Breast epithelium (tissue), 3 donors: ENCODE measurements around the gene UST.
"Not testable (repeated sequence)": the region's sequence is repeated elsewhere in the genome, so short reads cannot be mapped to it uniquely, and the experiment has no call there.

ENCODE experiments used
- POLR2A ChIP-seq: fragments of 450-650 bp; IDR thresholded peaks from one replicate; pipeline ENCODE4 v1.6.1; 2016; ENCODE audit warnings: antibody characterized with exemption, mild to moderate bottlenecking, moderate library complexity
- POLR2AphosphoS5 ChIP-seq, 3 donors: sonication (generic); formaldehyde crosslinking; IDR thresholded peaks; one replicate each; pipeline ENCODE4 v1.6.1; 2017; ENCODE audit warnings: antibody characterized with exemption in 3 of 3
- TF ChIP-seq, protein P1 (sequence below), 3 donors: fragments of 450-650 bp; IDR thresholded peaks; one replicate each; pipeline ENCODE4 v1.5.1; 2016 to 2017; ENCODE audit warnings: antibody characterized with exemption in 3 of 3, mild to moderate bottlenecking in 3 of 3, moderate library complexity in 3 of 3

DNA sequence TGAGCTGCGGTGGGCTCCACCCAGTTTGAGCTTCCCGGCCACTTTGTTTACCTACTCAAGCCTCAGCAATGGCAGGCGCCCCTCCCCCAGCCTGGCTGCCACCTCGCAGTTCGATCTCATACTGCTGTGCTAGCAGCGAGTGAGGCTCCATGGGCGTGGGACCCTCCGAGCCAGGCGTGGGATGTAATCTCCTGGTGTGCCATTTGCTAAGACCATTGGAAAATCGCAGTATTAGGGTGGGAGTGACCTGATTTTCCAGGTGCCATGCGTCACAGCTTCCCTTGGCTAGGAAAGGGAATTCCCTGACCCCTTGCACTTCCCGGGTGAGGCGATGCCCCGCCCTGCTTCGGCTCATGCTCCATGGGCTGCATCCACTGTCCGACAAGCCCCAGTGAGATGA, 117.3 kb downstream of the UST start:
- TF ChIP-seq, protein P1, sequence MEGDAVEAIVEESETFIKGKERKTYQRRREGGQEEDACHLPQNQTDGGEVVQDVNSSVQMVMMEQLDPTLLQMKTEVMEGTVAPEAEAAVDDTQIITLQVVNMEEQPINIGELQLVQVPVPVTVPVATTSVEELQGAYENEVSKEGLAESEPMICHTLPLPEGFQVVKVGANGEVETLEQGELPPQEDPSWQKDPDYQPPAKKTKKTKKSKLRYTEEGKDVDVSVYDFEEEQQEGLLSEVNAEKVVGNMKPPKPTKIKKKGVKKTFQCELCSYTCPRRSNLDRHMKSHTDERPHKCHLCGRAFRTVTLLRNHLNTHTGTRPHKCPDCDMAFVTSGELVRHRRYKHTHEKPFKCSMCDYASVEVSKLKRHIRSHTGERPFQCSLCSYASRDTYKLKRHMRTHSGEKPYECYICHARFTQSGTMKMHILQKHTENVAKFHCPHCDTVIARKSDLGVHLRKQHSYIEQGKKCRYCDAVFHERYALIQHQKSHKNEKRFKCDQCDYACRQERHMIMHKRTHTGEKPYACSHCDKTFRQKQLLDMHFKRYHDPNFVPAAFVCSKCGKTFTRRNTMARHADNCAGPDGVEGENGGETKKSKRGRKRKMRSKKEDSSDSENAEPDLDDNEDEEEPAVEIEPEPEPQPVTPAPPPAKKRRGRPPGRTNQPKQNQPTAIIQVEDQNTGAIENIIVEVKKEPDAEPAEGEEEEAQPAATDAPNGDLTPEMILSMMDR (IDR thresholded peaks at IDR 0.05): not testable (repeated sequence)
- TF ChIP-seq POLR2A; POLR2AphosphoS5 (IDR thresholded peaks at IDR 0.05): not testable (repeated sequence)
